Liver (tissue), 3 donors: ENCODE results near the gene DYNLT2.

Source experiments
- GABPA ChIP-seq, 2 donors: IDR thresholded peaks in 1 of 2; conservative IDR thresholded peaks in 1 of 2; 2 replicates each; pipeline ENCODE4 v1.6.1; 2016; ENCODE audit warnings: antibody characterized with exemption in 2 of 2, mild to moderate bottlenecking in 1 of 2, moderate library complexity in 1 of 2
- RAD21 ChIP-seq, 2 donors: IDR thresholded peaks; 2 replicates each; pipeline ENCODE4 v1.6.1; 2016; ENCODE audit warnings: antibody characterized with exemption in 2 of 2, mild to moderate bottlenecking in 2 of 2
- TF ChIP-seq, protein P1 (sequence below): fragments of 150-350 bp; IDR thresholded peaks from 2 replicates; pipeline ENCODE4 v1.5.1; 2017; ENCODE audit warnings: improper control_type of control experiment, low read depth, low read length; ENCODE audit not compliant: missing input control
- TF ChIP-seq, protein P2 (sequence below): IDR thresholded peaks from 2 replicates; pipeline ENCODE4 v1.6.1; 2016; ENCODE audit warnings: antibody characterized with exemption
- donor health status: healthy.
- donor health status: healthy.

- TF ChIP-seq RAD21 (IDR thresholded peaks at IDR 0.05) = no peak
- TF ChIP-seq, protein P1, sequence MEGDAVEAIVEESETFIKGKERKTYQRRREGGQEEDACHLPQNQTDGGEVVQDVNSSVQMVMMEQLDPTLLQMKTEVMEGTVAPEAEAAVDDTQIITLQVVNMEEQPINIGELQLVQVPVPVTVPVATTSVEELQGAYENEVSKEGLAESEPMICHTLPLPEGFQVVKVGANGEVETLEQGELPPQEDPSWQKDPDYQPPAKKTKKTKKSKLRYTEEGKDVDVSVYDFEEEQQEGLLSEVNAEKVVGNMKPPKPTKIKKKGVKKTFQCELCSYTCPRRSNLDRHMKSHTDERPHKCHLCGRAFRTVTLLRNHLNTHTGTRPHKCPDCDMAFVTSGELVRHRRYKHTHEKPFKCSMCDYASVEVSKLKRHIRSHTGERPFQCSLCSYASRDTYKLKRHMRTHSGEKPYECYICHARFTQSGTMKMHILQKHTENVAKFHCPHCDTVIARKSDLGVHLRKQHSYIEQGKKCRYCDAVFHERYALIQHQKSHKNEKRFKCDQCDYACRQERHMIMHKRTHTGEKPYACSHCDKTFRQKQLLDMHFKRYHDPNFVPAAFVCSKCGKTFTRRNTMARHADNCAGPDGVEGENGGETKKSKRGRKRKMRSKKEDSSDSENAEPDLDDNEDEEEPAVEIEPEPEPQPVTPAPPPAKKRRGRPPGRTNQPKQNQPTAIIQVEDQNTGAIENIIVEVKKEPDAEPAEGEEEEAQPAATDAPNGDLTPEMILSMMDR = no peak
- TF ChIP-seq, protein P2, sequence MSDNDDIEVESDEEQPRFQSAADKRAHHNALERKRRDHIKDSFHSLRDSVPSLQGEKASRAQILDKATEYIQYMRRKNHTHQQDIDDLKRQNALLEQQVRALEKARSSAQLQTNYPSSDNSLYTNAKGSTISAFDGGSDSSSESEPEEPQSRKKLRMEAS = no peak
- no peak for TF ChIP-seq GABPA (IDR thresholded peaks at IDR 0.05 in 1 of 2, conservative IDR thresholded peaks at IDR 0.05 in 1 of 2)
These were observed 37.4 kb upstream of the DYNLT2 start for GRCh38 chr6:169788809-169789145.
